H1 (cell line): Measurements from ENCODE around the gene NANOS2.

Experiments
- BRCA1 ChIP-seq: IDR thresholded peaks from 2 replicates; pipeline ENCODE4 v1.6.1; 2012; ENCODE audit warnings: low read depth, low read length, improper control_type of control experiment
- SUZ12 ChIP-seq: fragments of 200-600 bp; sonication (generic); IDR thresholded peaks from 2 replicates; pipeline ENCODE4 v1.6.1; 2012; ENCODE audit warnings: mild to moderate bottlenecking, inconsistent platforms, low read length, moderate library complexity, mixed read lengths

- TF ChIP-seq BRCA1 = no peak
- no peak for TF ChIP-seq SUZ12
Measured at GRCh38 chr19:45887200-45887710, 27.3 kb downstream of the NANOS2 start.
